ENCODE results near the gene PPP1R12B.

The PPP1R12B gene

DNA sequence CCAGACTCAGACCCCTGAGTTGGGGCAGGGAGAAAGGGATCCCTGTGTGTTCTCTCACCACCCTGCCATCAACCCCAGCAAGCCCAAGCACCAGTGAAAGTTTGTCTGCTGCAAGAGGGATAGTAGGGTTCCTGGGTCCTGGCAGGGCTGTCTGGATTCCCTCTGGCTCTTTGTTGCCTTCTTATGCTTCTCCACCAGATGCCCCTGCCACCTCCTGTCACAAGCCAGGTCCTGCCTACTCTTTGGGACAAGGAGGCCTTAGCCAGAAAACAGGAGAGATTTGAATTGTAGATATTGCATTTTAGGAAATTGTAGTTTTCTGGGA is 28.5 kb upstream of the PPP1R12B start:
- Histone ChIP-seq H3K4me1 (ENCODE audit: control insufficient read depth in 2 of 2, insufficient read depth in 1 of 2, low read depth in 1 of 2, low read length in 2 of 2) (peaks cover 0 to 2% of the 10 kb centered on the region in 2 donors), H4K91ac (ENCODE audit: low read depth, low read length, poor library complexity) (no peak overlapping the region), H3K9me3 (replicated peaks in 1 of 2; ENCODE audit: control insufficient read depth in 2 of 2, insufficient read depth in 1 of 2, low read depth in 1 of 2, low read length in 2 of 2) (no peaks in the 10 kb centered on the region), H2BK120ac (ENCODE audit: low read depth, low read length) (no peak overlapping the region), H3K36me3 (replicated peaks in 1 of 2; ENCODE audit: control insufficient read depth in 2 of 2, insufficient read depth in 2 of 2, low read length in 2 of 2) (no peaks in the 10 kb centered on the region), H2BK5ac (ENCODE audit: low read length) (no peak overlapping the region), H3K23ac (ENCODE audit: low read depth, low read length, poor library complexity) (peak overlapping the region; percentile 6), H3K27ac (replicated peaks; ENCODE audit: low read length) (no peak overlapping the region), H3K9ac (ENCODE audit: low read depth, low read length, poor library complexity) (no peak overlapping the region), H2AFZ (ENCODE audit: low read length) (no peak overlapping the region), H2AK5ac (ENCODE audit: low read depth, low read length) (no peak overlapping the region), H3K4ac (ENCODE audit: low read length) (no peak overlapping the region), H2BK15ac (ENCODE audit: low read length) (no peak overlapping the region), H3K79me1 (ENCODE audit: low read depth, low read length) (no peaks in the 10 kb centered on the region), H2BK12ac (ENCODE audit: low read length) (no peak overlapping the region), H3K4me3 (ENCODE audit: low read length in 2 of 2) (no peak overlapping the region), H3K14ac (ENCODE audit: low read length) (no peak overlapping the region), H3K27me3 (ENCODE audit: control insufficient read depth in 3 of 3, insufficient read depth in 3 of 3, low read depth in 1 of 3, low read length in 3 of 3) (peaks cover 0 to 42% (median 0%) of the 10 kb centered on the region in 3 experiments), H3K4me2 (ENCODE audit: insufficient read depth, low read length, poor library complexity, severe bottlenecking) (no peak overlapping the region), H3K18ac (ENCODE audit: low read length) (no peak overlapping the region), H4K8ac (ENCODE audit: low read depth, low read length) (no peak overlapping the region)
- DNase-seq (ENCODE audit: low spot score): no peak

DNA sequence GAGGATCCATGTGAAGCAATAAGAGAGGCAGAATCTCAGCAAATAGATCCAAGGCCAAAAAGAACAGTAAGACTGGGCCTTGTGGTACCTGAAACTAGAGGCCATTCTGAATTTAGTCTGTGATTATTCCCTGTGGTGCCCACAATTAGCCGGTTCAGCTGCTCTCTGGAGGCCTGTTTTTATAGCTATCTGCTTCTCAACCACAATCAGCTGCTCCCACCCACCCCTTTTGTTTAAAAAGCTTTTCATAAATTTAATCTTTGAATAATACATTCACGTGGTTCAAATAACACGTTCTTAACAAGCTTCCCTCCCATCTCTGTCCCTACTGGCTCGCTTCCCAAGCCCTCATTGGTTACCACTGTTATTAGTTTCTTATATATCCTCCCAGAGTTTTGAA is 24.8 kb upstream of the PPP1R12B start:
- no peak overlapping the region for H3K9ac ChIP-seq (ENCODE audit: low read depth, low read length, poor library complexity)
- peaks cover 2% of the 10 kb centered on the region in 2 donors for H3K36me3 ChIP-seq (replicated peaks in 1 of 2; ENCODE audit: control insufficient read depth in 2 of 2, insufficient read depth in 2 of 2, low read length in 2 of 2)
- no peak overlapping the region for H3K14ac ChIP-seq (ENCODE audit: low read length)
- no peak overlapping the region for H3K4me3 ChIP-seq (ENCODE audit: low read length in 2 of 2)
- H2BK15ac ChIP-seq (ENCODE audit: low read length): no peak overlapping the region
- no peak overlapping the region for H2BK120ac ChIP-seq (ENCODE audit: low read depth, low read length)
- H4K91ac ChIP-seq (ENCODE audit: low read depth, low read length, poor library complexity): no peak overlapping the region
- H2AK5ac ChIP-seq (ENCODE audit: low read depth, low read length): no peak overlapping the region
- H3K18ac ChIP-seq (ENCODE audit: low read length): no peak overlapping the region
- no peak overlapping the region for H3K23ac ChIP-seq (ENCODE audit: low read depth, low read length, poor library complexity)
- no peak overlapping the region for H3K4me2 ChIP-seq (ENCODE audit: insufficient read depth, low read length, poor library complexity, severe bottlenecking)
- H2AFZ ChIP-seq (ENCODE audit: low read length): no peak overlapping the region
- H3K4me1 ChIP-seq (ENCODE audit: control insufficient read depth in 2 of 2, insufficient read depth in 1 of 2, low read depth in 1 of 2, low read length in 2 of 2): peaks cover 0 to 2% of the 10 kb centered on the region in 2 donors
- no peak for DNase-seq (ENCODE audit: low spot score)
- no CpG with 5 or more reads among the region's 4 CpGs for WGBS, 2 donors (ENCODE audit: extremely low coverage in 2 of 2, insufficient read length in 2 of 2, insufficient replicate concordance in 1 of 2)
- H3K27ac ChIP-seq (replicated peaks; ENCODE audit: low read length): no peak overlapping the region
- no peak overlapping the region for H2BK12ac ChIP-seq (ENCODE audit: low read length)
- H4K8ac ChIP-seq (ENCODE audit: low read depth, low read length): no peak overlapping the region
- H3K79me1 ChIP-seq (ENCODE audit: low read depth, low read length): no peaks in the 10 kb centered on the region
- peaks cover 0 to 42% (median 0%) of the 10 kb centered on the region in 3 experiments for H3K27me3 ChIP-seq (ENCODE audit: control insufficient read depth in 3 of 3, insufficient read depth in 3 of 3, low read depth in 1 of 3, low read length in 3 of 3)
- no peak overlapping the region for H2BK5ac ChIP-seq (ENCODE audit: low read length)
- H3K4ac ChIP-seq (ENCODE audit: low read length): no peak overlapping the region
- no peaks in the 10 kb centered on the region for H3K9me3 ChIP-seq (replicated peaks in 1 of 2; ENCODE audit: control insufficient read depth in 2 of 2, insufficient read depth in 1 of 2, low read depth in 1 of 2, low read length in 2 of 2)

GRCh38 chr1:202324646-202325045 is 23.9 kb upstream of the PPP1R12B start:
- H3K4me3 ChIP-seq (ENCODE audit: low read length in 2 of 2): no peak overlapping the region
- H4K91ac ChIP-seq (ENCODE audit: low read depth, low read length, poor library complexity): no peak overlapping the region
- no peak overlapping the region for H3K23ac ChIP-seq (ENCODE audit: low read depth, low read length, poor library complexity)
- H2BK120ac ChIP-seq (ENCODE audit: low read depth, low read length): no peak overlapping the region
- H3K36me3 ChIP-seq (replicated peaks in 1 of 2; ENCODE audit: control insufficient read depth in 2 of 2, insufficient read depth in 2 of 2, low read length in 2 of 2): peaks cover 7 to 9% of the 10 kb centered on the region in 2 donors
- no peak overlapping the region for H3K9ac ChIP-seq (ENCODE audit: low read depth, low read length, poor library complexity)
- no peak overlapping the region for H2BK15ac ChIP-seq (ENCODE audit: low read length)
- no peaks in the 10 kb centered on the region for H3K9me3 ChIP-seq (replicated peaks in 1 of 2; ENCODE audit: control insufficient read depth in 2 of 2, insufficient read depth in 1 of 2, low read depth in 1 of 2, low read length in 2 of 2)
- H3K18ac ChIP-seq (ENCODE audit: low read length): no peak overlapping the region
- H3K14ac ChIP-seq (ENCODE audit: low read length): no peak overlapping the region
- no peak overlapping the region for H2BK5ac ChIP-seq (ENCODE audit: low read length)
- H3K79me1 ChIP-seq (ENCODE audit: low read depth, low read length): no peaks in the 10 kb centered on the region
- H2BK12ac ChIP-seq (ENCODE audit: low read length): no peak overlapping the region
- H2AFZ ChIP-seq (ENCODE audit: low read length): no peak overlapping the region
- no CpG with 5 or more reads among the region's 2 CpGs for WGBS, 2 donors (ENCODE audit: extremely low coverage in 2 of 2, insufficient read length in 2 of 2, insufficient replicate concordance in 1 of 2)
- H3K4ac ChIP-seq (ENCODE audit: low read length): no peak overlapping the region
- no peak overlapping the region for H4K8ac ChIP-seq (ENCODE audit: low read depth, low read length)
- no peak overlapping the region for H2AK5ac ChIP-seq (ENCODE audit: low read depth, low read length)
- peaks cover 0 to 34% (median 0%) of the 10 kb centered on the region in 3 experiments for H3K27me3 ChIP-seq (ENCODE audit: control insufficient read depth in 3 of 3, insufficient read depth in 3 of 3, low read depth in 1 of 3, low read length in 3 of 3)
- no peak overlapping the region for H3K4me2 ChIP-seq (ENCODE audit: insufficient read depth, low read length, poor library complexity, severe bottlenecking)
- DNase-seq (ENCODE audit: low spot score): no peak
- H3K4me1 ChIP-seq (ENCODE audit: control insufficient read depth in 2 of 2, insufficient read depth in 1 of 2, low read depth in 1 of 2, low read length in 2 of 2): peaks cover 0 to 2% of the 10 kb centered on the region in 2 donors
- H3K27ac ChIP-seq (replicated peaks; ENCODE audit: low read length): no peak overlapping the region

- no peak overlapping the region for H2BK120ac ChIP-seq (ENCODE audit: low read depth, low read length)
- no peak for DNase-seq (ENCODE audit: low spot score)
- no peak overlapping the region for H3K23ac ChIP-seq (ENCODE audit: low read depth, low read length, poor library complexity)
- no peak overlapping the region for H3K18ac ChIP-seq (ENCODE audit: low read length)
- no peak overlapping the region for H2AFZ ChIP-seq (ENCODE audit: low read length)
- H3K27me3 ChIP-seq (ENCODE audit: control insufficient read depth in 3 of 3, insufficient read depth in 3 of 3, low read depth in 1 of 3, low read length in 3 of 3): no peaks in the 10 kb centered on the region
- H3K14ac ChIP-seq (ENCODE audit: low read length): no peak overlapping the region
- H3K9ac ChIP-seq (ENCODE audit: low read depth, low read length, poor library complexity): no peak overlapping the region
- H4K91ac ChIP-seq (ENCODE audit: low read depth, low read length, poor library complexity): no peak overlapping the region
- no peak overlapping the region for H3K4ac ChIP-seq (ENCODE audit: low read length)
- no peak overlapping the region for H3K27ac ChIP-seq (replicated peaks; ENCODE audit: low read length)
- no peak overlapping the region for H2BK5ac ChIP-seq (ENCODE audit: low read length)
- no peaks in the 10 kb centered on the region for H3K4me1 ChIP-seq (ENCODE audit: control insufficient read depth in 2 of 2, insufficient read depth in 1 of 2, low read depth in 1 of 2, low read length in 2 of 2)
- H3K4me3 ChIP-seq (ENCODE audit: low read length in 2 of 2): no peak overlapping the region
- H2BK12ac ChIP-seq (ENCODE audit: low read length): no peak overlapping the region
- peaks cover 30 to 58% of the 10 kb centered on the region in 2 donors for H3K36me3 ChIP-seq (replicated peaks in 1 of 2; ENCODE audit: control insufficient read depth in 2 of 2, insufficient read depth in 2 of 2, low read length in 2 of 2)
- H3K79me1 ChIP-seq (ENCODE audit: low read depth, low read length): no peaks in the 10 kb centered on the region
- H2BK15ac ChIP-seq (ENCODE audit: low read length): no peak overlapping the region
- no peak overlapping the region for H3K4me2 ChIP-seq (ENCODE audit: insufficient read depth, low read length, poor library complexity, severe bottlenecking)
- no peak overlapping the region for H4K8ac ChIP-seq (ENCODE audit: low read depth, low read length)
- H3K9me3 ChIP-seq (replicated peaks in 1 of 2; ENCODE audit: control insufficient read depth in 2 of 2, insufficient read depth in 1 of 2, low read depth in 1 of 2, low read length in 2 of 2): no peaks in the 10 kb centered on the region
- H2AK5ac ChIP-seq (ENCODE audit: low read depth, low read length): no peak overlapping the region
Measured at GRCh38 chr1:202329891-202330290, 18.6 kb upstream of the PPP1R12B start.

All from neuronal stem cell (in vitro differentiated cells).